Keratinocyte (primary cell): ENCODE results near the gene CCDC28A. TPM values are rescaled to one million over a fixed set of nuclear protein-coding genes. Genes with fewer than 3 reads are reported as not detected.

Source experiments
- DNase-seq: peaks from one replicate; pipeline ENCODE4 v3.0.0-alpha.2; 2011; ENCODE audit warnings: low read depth, missing footprints, low spot score
- FAIRE-seq: peaks from 2 replicates; lab custom pipeline; 2011; peaks lifted over from hg19 to GRCh38; lab: Jason Lieb, UNC
- H2AFZ ChIP-seq: 2 replicates; pipeline ENCODE4 v1.6.0; 2012; ENCODE audit warnings: low read length, control low read depth, inconsistent platforms; ENCODE audit not compliant: control insufficient read depth
- H3K27ac ChIP-seq: 2 replicates; pipeline ENCODE4 v1.5.1; 2011; ENCODE audit warnings: low read length; ENCODE audit not compliant: control insufficient read depth, insufficient read depth
- H3K27me3 ChIP-seq: 3 replicates; pipeline ENCODE4 v1.6.0; 2011; ENCODE audit warnings: low read length; ENCODE audit not compliant: control insufficient read depth, insufficient read depth; ENCODE audit errors: extremely low read depth
- H3K36me3 ChIP-seq, 2 experiments: 2 replicates in 1 of 2; 3 replicates in 1 of 2; pipeline ENCODE4 v1.5.1; 2011; ENCODE audit warnings: low read length in 2 of 2, mild to moderate bottlenecking in 1 of 2; ENCODE audit not compliant: control insufficient read depth in 2 of 2, insufficient read depth in 2 of 2; ENCODE audit errors: extremely low read depth in 1 of 2
- H3K4me1 ChIP-seq: 3 replicates; pipeline ENCODE4 v1.5.1; 2011; ENCODE audit warnings: low read length; ENCODE audit not compliant: control insufficient read depth, insufficient read depth; ENCODE audit errors: extremely low read depth
- H3K4me2 ChIP-seq: 3 replicates; pipeline ENCODE4 v1.6.0; 2011; ENCODE audit warnings: low read depth, low read length; ENCODE audit not compliant: control insufficient read depth, insufficient read depth; ENCODE audit errors: extremely low read depth
- H3K4me3 ChIP-seq, 3 experiments: fragments of 200-600 bp in 1 of 3; sonication (generic) in 1 of 3; 2 replicates in 2 of 3; 3 replicates in 1 of 3; pipeline ENCODE4 v1.5.1; 2011 to 2016; ENCODE audit warnings: low read length in 3 of 3, mild to moderate bottlenecking in 3 of 3, control low read depth in 2 of 3, inconsistent platforms in 1 of 3, low read depth in 1 of 3, mixed read lengths in 1 of 3, mixed run types in 1 of 3, moderate library complexity in 1 of 3; ENCODE audit not compliant: control insufficient read depth in 2 of 3, insufficient read depth in 2 of 3; ENCODE audit errors: extremely low read depth in 1 of 3
- H3K79me2 ChIP-seq: 2 replicates; pipeline ENCODE4 v1.6.0; 2012; ENCODE audit warnings: low read length; ENCODE audit not compliant: control insufficient read depth, insufficient read depth
- H3K9ac ChIP-seq: 3 replicates; pipeline ENCODE4 v1.6.0; 2011; ENCODE audit warnings: low read length; ENCODE audit not compliant: control insufficient read depth, insufficient read depth; ENCODE audit errors: extremely low read depth
- H3K9me1 ChIP-seq: 3 replicates; pipeline ENCODE4 v1.6.0; 2011; ENCODE audit warnings: low read length; ENCODE audit not compliant: control insufficient read depth, insufficient read depth; ENCODE audit errors: extremely low read depth
- H3K9me3 ChIP-seq: 2 replicates; pipeline ENCODE4 v1.5.1; 2012; ENCODE audit warnings: low read depth, low read length; ENCODE audit not compliant: control insufficient read depth
- H4K20me1 ChIP-seq: 3 replicates; pipeline ENCODE4 v1.6.0; 2011; ENCODE audit warnings: low read length; ENCODE audit not compliant: control insufficient read depth, insufficient read depth; ENCODE audit errors: extremely low read depth
- EZH2 ChIP-seq: IDR thresholded peaks from one replicate; pipeline ENCODE4 v1.6.1; 2012; ENCODE audit warnings: inconsistent platforms, mild to moderate bottlenecking, low read length, moderate library complexity
- dilution Hi-C: fragments of 300-500 bp; cut with MboI; formaldehyde crosslinking; loops from one replicate; pipeline ENCODE4 v1.7.0; 2020; ENCODE audit warnings: low sequenced_read_pairs; ENCODE audit not compliant: extremely low pct_ligation_motif_present
- polyA plus RNA-seq, 5 experiments: library from polyadenylated mRNA; depleted of rRNA in 3 of 5; stranded (reverse) in 3 of 5; stranded (forward) in 1 of 5; unstranded in 1 of 5; fragments of >200 nt; gene quantifications; 1 replicate in 1 of 5; 2 replicates in 3 of 5; 3 replicates in 1 of 5; pipeline versions ENCODE4 v1.2.1 to v1.2.3, GENCODE V29; 2011 to 2012; ENCODE audit warnings: missing spikeins in 2 of 5, low read depth in 1 of 5, low replicate concordance in 1 of 5
- TF ChIP-seq, protein P1 (sequence below), 3 experiments: IDR thresholded peaks in 1 of 3; conservative IDR thresholded peaks in 1 of 3; optimal IDR thresholded peaks in 1 of 3; 2 replicates in 2 of 3; 3 replicates in 1 of 3; pipeline versions ENCODE3 to v1.5.1; 2011; ENCODE audit warnings: low read length in 3 of 3, mild to moderate bottlenecking in 3 of 3, moderate library complexity in 2 of 3, control low read depth in 1 of 3, inconsistent platforms in 1 of 3; ENCODE audit not compliant: insufficient read depth in 2 of 3; ENCODE audit errors: extremely low read depth in 1 of 3

The CCDC28A gene
- polyA plus RNA-seq, 1 donor (not counting 4 experiments of a cell fraction or from before 2014, with no cell fraction given) = 8.9 TPM

DNA sequence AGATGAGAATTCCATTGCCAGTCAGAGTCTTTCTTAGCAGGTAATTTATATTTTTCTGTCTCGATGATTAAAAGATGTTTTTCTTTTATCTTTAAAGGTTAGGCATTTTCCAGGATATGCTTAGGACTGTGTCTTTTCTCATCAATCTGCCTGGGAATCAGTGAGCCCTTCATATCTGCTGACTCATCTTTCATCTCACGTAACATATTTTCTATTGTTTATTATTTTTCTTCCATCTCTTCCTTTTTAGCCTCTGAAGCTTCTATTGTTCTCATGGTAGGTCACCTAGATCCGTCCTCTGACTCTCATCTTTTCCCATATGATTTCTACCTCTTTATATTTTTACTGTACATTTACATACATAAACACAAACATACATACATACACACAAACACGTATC, 8.7 kb downstream of the CCDC28A start:
- Histone ChIP-seq H2AFZ (no peak overlapping the region), H3K79me2 (no peaks in the 10 kb centered on the region), H3K4me1 (no peaks in the 10 kb centered on the region), H3K9me1 (no peaks in the 10 kb centered on the region), H3K27ac (no peak overlapping the region), H3K9ac (no peak overlapping the region), H3K4me2 (no peak overlapping the region), H3K27me3 (no peaks in the 10 kb centered on the region), H4K20me1 (no peaks in the 10 kb centered on the region), H3K36me3 (no peaks in the 10 kb centered on the region), H3K9me3 (no peaks in the 10 kb centered on the region), H3K4me3 (no peak overlapping the region)
- no peak for TF ChIP-seq EZH2
- TF ChIP-seq, protein P1, sequence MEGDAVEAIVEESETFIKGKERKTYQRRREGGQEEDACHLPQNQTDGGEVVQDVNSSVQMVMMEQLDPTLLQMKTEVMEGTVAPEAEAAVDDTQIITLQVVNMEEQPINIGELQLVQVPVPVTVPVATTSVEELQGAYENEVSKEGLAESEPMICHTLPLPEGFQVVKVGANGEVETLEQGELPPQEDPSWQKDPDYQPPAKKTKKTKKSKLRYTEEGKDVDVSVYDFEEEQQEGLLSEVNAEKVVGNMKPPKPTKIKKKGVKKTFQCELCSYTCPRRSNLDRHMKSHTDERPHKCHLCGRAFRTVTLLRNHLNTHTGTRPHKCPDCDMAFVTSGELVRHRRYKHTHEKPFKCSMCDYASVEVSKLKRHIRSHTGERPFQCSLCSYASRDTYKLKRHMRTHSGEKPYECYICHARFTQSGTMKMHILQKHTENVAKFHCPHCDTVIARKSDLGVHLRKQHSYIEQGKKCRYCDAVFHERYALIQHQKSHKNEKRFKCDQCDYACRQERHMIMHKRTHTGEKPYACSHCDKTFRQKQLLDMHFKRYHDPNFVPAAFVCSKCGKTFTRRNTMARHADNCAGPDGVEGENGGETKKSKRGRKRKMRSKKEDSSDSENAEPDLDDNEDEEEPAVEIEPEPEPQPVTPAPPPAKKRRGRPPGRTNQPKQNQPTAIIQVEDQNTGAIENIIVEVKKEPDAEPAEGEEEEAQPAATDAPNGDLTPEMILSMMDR (optimal IDR thresholded peaks at IDR 0.05 in 1 of 3, IDR thresholded peaks at IDR 0.05 in 1 of 3, conservative IDR thresholded peaks at IDR 0.05 in 1 of 3; ENCODE audit: extremely low read depth in 1 of 3, insufficient read depth in 2 of 3, low read length in 3 of 3) = no peak
- DNase-seq (no peak), FAIRE-seq (no peak)
- dilution Hi-C loops = no loop called here

DNA sequence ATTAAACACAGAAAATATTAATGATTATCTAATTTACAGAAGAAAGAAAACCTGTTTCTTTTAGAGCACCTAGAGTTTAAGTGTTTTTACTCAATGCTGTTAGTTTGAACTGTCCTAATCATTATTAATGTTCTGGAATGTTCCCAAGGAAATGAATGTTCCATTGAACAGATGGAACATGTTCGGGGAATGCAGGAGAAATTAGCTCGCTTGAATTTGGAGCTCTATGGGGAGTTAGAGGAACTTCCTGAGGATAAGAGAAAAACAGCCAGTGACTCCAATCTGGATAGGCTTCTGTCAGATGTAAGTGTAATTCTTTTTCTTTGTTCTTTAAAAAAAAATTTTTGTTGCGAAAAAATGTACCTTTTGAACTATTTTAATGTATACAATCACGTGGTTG, 11.5 kb downstream of the CCDC28A start:
- no peak overlapping the region for H2AFZ ChIP-seq
- no peak overlapping the region for H3K4me3 ChIP-seq
- H3K36me3 ChIP-seq = no peaks in the 10 kb centered on the region
- H4K20me1 ChIP-seq = no peaks in the 10 kb centered on the region
- H3K4me2 ChIP-seq = no peak overlapping the region
- no peak overlapping the region for H3K27ac ChIP-seq
- DNase-seq (no peak), FAIRE-seq (no peak)
- TF ChIP-seq, protein P1 (optimal IDR thresholded peaks at IDR 0.05 in 1 of 3, IDR thresholded peaks at IDR 0.05 in 1 of 3, conservative IDR thresholded peaks at IDR 0.05 in 1 of 3; ENCODE audit: extremely low read depth in 1 of 3, insufficient read depth in 2 of 3, low read length in 3 of 3) = no peak
- no peak for TF ChIP-seq EZH2
- dilution Hi-C loops = no loop called here
- no peaks in the 10 kb centered on the region for H3K79me2 ChIP-seq
- H3K9me3 ChIP-seq = no peaks in the 10 kb centered on the region
- no peaks in the 10 kb centered on the region for H3K9me1 ChIP-seq
- H3K4me1 ChIP-seq = no peaks in the 10 kb centered on the region
- H3K9ac ChIP-seq = no peak overlapping the region
- no peaks in the 10 kb centered on the region for H3K27me3 ChIP-seq
